Uterus (tissue), 2 donors: ENCODE results near the gene DOC2A.

Source experiments
- CTCF ChIP-seq, 4 experiments: fragments of 200-600 bp in 2 of 4; fragments of 450-650 bp in 2 of 4; sonication (generic) in 2 of 4; IDR thresholded peaks; one replicate each; pipeline ENCODE4 v1.5.1; 2016 to 2019; ENCODE audit warnings: antibody characterized with exemption in 4 of 4, mild to moderate bottlenecking in 2 of 4, moderate library complexity in 1 of 4
- POLR2A ChIP-seq, 2 donors: fragments of 450-650 bp; IDR thresholded peaks; one replicate each; pipeline ENCODE4 v1.6.1; 2016; ENCODE audit warnings: antibody characterized with exemption in 2 of 2, mild to moderate bottlenecking in 1 of 2, moderate library complexity in 1 of 2

GRCh38 chr16:30046178-30046577 lies 35.4 kb upstream of the DOC2A start:
- TF ChIP-seq POLR2A (IDR thresholded peaks at IDR 0.05) (no peak), CTCF (IDR thresholded peaks at IDR 0.05) (no peak)
